Mucosa of stomach (tissue), 1 donor: ENCODE measurements around the gene VWA8.

Experiments
- H3K27me3 ChIP-seq: one replicate; pipeline ENCODE4 v1.7.0; 2013; ENCODE audit warnings: mild to moderate bottlenecking, low read length; ENCODE audit not compliant: control insufficient read depth, insufficient read depth
- H3K36me3 ChIP-seq: one replicate; pipeline ENCODE4 v1.7.0; 2013; ENCODE audit warnings: low read length; ENCODE audit not compliant: control insufficient read depth, insufficient read depth
- H3K4me1 ChIP-seq: one replicate; pipeline ENCODE4 v1.7.0; 2013; ENCODE audit warnings: mild to moderate bottlenecking, low read length; ENCODE audit not compliant: control insufficient read depth, insufficient read depth
- H3K4me3 ChIP-seq: one replicate; pipeline ENCODE4 v1.7.0; 2013; ENCODE audit warnings: low read length
- H3K9ac ChIP-seq: one replicate; pipeline ENCODE4 v1.7.0; 2013; ENCODE audit warnings: mild to moderate bottlenecking, low read length, moderate library complexity
- H3K9me3 ChIP-seq: one replicate; pipeline ENCODE4 v1.7.0; 2013; ENCODE audit warnings: mild to moderate bottlenecking, low read length, moderate library complexity; ENCODE audit not compliant: control insufficient read depth
- donor health status: Pancreatic carcinoma.

The VWA8 gene

DNA sequence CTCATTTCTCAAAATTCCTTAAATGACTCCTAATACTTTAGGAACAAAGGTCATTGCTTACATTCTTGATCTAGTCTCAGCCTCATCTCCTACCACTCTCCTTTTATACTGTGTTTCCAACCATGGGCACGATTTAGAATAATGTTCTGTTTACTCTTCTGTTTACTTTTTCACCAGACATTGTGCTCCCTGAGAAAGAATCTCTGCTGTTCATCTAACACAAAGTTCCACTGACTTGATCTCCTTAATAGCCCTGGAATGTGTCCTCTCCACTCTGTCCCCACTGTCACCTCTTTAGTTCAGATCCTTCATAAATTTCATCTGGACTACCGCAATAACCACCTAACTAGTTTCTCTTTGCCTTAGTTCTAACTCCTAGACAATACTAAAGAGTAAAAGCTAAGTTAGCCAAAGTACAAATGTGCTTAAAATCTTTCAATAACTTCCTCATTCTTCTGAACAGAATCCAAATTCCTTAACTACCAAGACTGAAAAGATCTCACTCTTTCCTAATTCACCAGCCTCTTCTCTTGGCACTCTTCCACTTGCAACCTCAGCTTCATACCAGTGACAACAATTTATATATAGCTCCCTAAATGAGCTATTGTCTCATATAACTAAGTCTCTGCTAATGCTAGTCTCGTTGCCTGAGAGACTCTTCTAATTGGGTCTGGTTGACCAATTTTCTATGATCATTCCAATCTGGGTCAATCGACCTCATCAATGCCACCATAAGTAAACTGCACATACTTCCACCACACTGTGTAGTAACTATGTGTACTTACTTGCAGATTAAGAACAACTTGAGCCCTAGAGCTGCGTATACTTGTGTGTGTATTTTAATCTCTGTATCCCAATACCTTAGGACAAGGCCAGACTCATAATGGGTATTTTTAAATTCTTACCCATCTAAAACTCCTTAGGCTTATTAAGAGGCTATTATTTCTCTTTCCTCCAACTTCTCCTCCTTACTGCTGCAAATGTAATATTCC lies 179.9 kb downstream of the VWA8 start:
- no peaks in the 10 kb centered on the region for H3K36me3 ChIP-seq
- H3K27me3 ChIP-seq: no peaks in the 10 kb centered on the region
- no peak overlapping the region for H3K4me3 ChIP-seq
- H3K9ac ChIP-seq: no peak overlapping the region
- peaks cover 19% of the 10 kb centered on the region for H3K4me1 ChIP-seq
- no peaks in the 10 kb centered on the region for H3K9me3 ChIP-seq

DNA sequence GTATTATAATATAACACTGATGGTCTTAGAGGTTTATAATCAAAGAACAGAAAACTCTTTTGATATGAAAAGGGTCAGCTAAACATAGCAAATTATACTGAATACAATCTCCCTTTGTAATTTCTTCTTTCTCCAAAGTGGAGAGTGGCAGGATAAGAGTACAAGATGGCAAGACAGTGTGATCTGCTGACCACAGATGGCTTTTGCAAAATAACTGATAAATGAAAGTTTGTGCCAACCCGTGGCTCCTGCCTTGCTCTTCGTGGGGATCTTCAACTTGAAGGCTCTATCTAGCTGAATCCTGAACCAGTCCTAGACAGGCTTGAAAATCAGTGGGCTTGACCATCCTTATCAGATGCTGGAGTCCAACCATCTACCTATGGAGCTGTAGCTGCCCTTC lies 185.7 kb downstream of the VWA8 start:
- H3K27me3 ChIP-seq: no peaks in the 10 kb centered on the region
- no peaks in the 10 kb centered on the region for H3K9me3 ChIP-seq
- H3K36me3 ChIP-seq: no peaks in the 10 kb centered on the region
- H3K4me1 ChIP-seq: no peaks in the 10 kb centered on the region
- no peak overlapping the region for H3K9ac ChIP-seq
- no peak overlapping the region for H3K4me3 ChIP-seq

DNA sequence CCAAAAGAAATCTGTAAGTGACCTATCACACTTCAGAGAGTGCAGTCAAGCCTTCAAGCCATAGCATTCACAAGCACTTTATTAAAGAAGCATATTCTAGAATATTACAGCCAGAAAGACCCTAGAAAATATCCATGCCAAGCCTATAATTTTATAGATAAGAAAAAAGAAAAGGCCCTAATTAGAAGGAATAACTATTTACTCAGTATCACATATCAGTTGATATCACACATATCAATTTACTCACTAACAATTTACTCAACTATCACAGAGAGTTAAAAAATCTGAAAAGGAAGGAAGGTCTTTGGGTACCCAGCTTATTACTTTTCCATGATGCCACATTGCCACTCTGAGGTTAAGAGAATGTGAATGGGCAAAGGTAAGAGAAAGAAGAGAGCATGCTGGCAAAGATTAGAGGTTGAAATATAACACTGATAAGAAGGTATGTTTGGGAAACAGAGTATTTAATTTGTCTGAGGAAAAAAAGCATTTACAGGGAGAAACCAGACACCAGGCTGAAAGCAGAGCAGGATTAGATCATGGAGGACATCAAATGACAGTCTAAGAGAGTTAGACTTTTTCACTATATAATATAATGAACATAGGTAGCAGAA lies 186.2 kb downstream of the VWA8 start:
- no peaks in the 10 kb centered on the region for H3K4me1 ChIP-seq
- no peak overlapping the region for H3K4me3 ChIP-seq
- no peaks in the 10 kb centered on the region for H3K9me3 ChIP-seq
- no peak overlapping the region for H3K9ac ChIP-seq
- H3K27me3 ChIP-seq: no peaks in the 10 kb centered on the region
- H3K36me3 ChIP-seq: no peaks in the 10 kb centered on the region

DNA sequence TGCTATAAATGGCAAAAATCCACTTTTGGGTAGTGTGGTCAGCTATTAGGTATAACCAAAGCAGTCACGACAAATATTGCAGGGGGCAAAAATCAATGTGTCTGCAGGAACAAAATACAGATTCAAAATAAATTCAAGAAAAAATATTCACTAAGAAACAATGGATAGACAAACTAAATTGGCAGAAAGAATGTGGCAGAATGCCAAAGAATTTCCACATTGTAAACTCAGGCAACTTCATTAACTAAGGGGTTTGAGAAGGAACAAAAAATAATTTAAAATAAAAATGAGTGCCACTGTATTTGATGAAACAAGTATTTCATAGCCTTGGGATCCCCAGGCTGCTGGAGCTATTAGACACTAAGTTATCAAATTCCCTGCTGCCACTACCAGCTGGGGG lies 193.1 kb downstream of the VWA8 start:
- no peaks in the 10 kb centered on the region for H3K4me1 ChIP-seq
- H3K27me3 ChIP-seq: no peaks in the 10 kb centered on the region
- no peak overlapping the region for H3K9ac ChIP-seq

DNA sequence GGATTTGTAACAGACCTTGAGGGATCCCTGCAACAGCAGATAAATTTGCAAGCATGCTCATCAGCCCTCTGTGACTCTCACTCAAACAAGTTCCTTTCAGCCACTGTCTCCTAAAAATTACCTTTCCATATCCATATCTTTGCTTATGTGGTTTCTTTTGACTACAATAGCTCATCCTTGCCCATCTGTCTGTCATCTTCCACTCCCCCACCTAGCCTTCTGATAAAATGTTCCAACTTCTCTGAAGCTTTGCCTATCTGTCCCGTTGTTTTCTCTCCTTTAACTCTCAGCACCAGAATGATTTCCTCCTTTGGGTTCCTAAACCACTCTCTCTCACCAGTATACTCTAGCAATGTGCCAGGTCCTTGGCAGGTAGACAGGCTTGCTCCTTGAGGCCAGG lies 194.5 kb downstream of the VWA8 start:
- H3K27me3 ChIP-seq: no peaks in the 10 kb centered on the region
- no peak overlapping the region for H3K4me3 ChIP-seq
- no peaks in the 10 kb centered on the region for H3K36me3 ChIP-seq
- H3K9ac ChIP-seq: no peak overlapping the region
- no peaks in the 10 kb centered on the region for H3K9me3 ChIP-seq
- no peaks in the 10 kb centered on the region for H3K4me1 ChIP-seq

More for the DNA sequence above, 193.1 kb downstream of the VWA8 start:
- Histone ChIP-seq H3K36me3 (no peaks in the 10 kb centered on the region), H3K4me3 (no peak overlapping the region), H3K9me3 (no peaks in the 10 kb centered on the region)

DNA sequence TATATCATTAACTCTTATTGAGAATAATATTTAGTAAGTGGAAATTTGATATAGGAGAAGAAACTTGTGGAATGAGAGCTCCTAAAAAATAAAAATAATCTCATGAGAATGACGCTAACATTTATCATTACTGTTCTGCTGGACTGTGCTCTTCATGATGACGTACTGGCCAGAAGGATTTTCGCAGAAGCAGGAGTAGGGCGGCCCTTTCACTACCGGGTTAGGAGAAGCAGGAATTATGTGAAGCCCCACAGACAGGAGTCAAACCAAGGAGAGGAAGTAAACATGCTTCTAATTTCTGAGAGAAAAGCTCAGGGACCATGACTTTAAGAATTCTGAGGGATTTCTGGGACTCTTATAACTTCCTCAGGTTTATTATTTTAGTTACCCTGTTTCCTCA lies 195.1 kb downstream of the VWA8 start:
- H3K9ac ChIP-seq: no peak overlapping the region
- no peaks in the 10 kb centered on the region for H3K36me3 ChIP-seq
- no peaks in the 10 kb centered on the region for H3K27me3 ChIP-seq
- H3K4me1 ChIP-seq: no peaks in the 10 kb centered on the region
- H3K4me3 ChIP-seq: no peak overlapping the region
- H3K9me3 ChIP-seq: no peaks in the 10 kb centered on the region

DNA sequence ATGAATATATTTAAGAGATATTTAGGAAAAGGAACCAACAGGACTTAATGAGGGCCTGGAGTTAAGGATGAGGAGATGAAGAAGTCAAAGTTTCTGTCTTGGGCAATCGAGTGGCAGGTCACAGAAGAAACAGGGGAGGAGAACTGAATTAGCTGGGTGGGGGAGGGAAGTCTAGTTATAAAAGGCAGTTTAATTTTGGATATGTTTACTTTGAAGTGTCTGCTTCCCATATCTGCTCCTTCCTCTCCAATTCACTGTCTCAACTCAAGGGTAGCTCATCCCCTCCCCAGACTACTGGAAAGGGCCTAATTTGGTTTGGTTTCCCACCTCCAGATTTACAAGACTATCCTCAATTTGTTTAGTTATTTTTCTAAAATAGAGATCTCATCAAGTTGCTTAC lies 195.9 kb downstream of the VWA8 start:
- H3K9ac ChIP-seq: no peak overlapping the region
- no peaks in the 10 kb centered on the region for H3K4me1 ChIP-seq
- no peaks in the 10 kb centered on the region for H3K9me3 ChIP-seq
- no peak overlapping the region for H3K4me3 ChIP-seq
- H3K27me3 ChIP-seq: no peaks in the 10 kb centered on the region
- H3K36me3 ChIP-seq: no peaks in the 10 kb centered on the region

DNA sequence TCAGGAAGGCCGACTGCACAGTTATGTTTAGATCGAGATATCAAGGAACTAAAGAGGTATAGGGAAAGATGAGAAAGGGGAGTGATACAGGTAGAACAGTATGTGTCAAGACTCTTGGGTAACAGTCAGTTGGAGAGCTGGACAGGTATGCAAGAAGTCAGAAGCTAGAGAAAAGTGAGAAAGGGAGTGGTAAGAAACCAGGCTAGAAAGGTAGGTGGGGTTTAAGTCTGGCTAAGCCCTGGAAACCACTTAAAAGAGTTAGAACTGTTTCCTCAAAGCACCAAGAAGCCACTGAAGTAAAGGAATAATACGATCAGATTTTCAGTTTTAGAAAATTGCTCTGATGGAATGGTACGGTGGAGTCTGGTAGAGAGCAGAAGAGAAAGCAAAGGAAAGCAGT lies 196.4 kb downstream of the VWA8 start:
- no peaks in the 10 kb centered on the region for H3K4me1 ChIP-seq
- no peaks in the 10 kb centered on the region for H3K36me3 ChIP-seq
- no peaks in the 10 kb centered on the region for H3K27me3 ChIP-seq
- no peaks in the 10 kb centered on the region for H3K9me3 ChIP-seq
- no peak overlapping the region for H3K9ac ChIP-seq
- no peak overlapping the region for H3K4me3 ChIP-seq

DNA sequence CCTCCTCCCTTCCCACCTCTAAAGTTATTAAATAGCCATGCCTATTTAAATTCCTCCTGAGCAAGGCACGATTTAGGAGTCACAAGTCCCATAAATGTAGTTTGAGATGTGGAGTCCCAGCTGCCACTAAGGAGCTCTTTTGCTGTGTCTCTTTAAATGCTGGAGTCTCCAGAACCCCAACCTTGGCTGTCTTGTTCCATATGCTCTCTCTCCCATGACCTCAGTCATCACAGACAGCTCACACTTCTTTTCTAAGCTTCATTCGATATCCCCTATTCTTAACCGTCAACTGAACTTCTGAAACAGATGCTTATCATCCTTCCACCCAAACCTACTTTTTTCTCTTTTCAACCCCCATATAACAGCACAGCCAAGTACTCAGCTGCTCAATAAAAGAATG lies 197.1 kb downstream of the VWA8 start:
- no peak overlapping the region for H3K9ac ChIP-seq
- no peak overlapping the region for H3K4me3 ChIP-seq
- H3K9me3 ChIP-seq: no peaks in the 10 kb centered on the region
- no peaks in the 10 kb centered on the region for H3K4me1 ChIP-seq
- no peaks in the 10 kb centered on the region for H3K27me3 ChIP-seq
- H3K36me3 ChIP-seq: no peaks in the 10 kb centered on the region

DNA sequence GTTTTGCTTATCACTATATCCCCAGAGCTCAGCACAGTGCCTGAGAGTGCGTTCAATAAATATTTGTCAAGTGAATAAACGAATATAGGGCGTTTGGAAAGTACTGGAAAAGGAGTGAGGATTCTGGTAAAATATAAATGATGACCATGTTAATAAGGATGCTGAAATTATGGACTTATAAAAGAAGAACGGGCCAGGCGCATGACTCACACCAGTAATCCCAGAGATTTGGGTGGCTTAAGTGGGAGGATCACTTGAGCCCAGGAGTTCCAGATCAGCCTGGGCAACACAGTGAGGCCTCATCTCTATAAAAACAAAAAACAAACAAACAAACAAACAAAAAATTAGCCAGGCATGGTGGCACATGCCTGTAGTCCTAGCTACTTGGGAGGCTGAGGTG lies 198.1 kb downstream of the VWA8 start:
- Histone ChIP-seq H3K9ac (no peak overlapping the region), H3K4me3 (no peak overlapping the region), H3K4me1 (no peaks in the 10 kb centered on the region), H3K9me3 (no peaks in the 10 kb centered on the region), H3K27me3 (no peaks in the 10 kb centered on the region), H3K36me3 (no peaks in the 10 kb centered on the region)

DNA sequence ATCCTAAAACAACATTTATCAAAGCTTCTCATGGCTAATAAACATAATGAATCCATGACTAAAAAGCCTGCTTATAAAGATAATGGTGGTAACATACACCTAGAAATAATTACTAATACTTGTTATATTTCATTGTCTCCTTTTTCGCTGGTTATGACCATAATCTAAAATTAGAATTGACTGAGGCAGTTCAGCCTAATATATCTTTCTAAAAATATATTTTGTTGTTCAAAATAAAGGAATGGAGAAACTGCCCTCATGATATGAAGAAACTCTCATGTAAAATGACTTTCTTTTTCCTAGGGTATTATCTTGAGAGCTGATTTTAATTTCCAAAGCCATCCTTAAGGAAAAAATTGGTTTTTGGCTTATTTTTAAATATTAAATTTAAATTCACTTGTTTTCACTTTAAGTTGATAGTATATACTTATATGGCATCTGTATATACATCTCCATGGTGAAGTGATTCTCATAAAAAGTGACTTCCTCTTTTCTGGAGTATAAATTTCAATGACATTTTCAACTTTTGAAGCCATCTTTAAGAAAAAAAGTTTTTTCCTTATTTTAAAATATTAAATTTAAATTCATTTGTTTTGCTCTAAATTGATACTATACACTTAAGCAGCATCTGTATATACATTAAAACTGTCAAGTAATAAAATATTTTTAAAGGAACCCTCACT lies 204.6 kb downstream of the VWA8 start:
- Histone ChIP-seq H3K4me1 (no peaks in the 10 kb centered on the region), H3K9me3 (no peaks in the 10 kb centered on the region), H3K4me3 (no peak overlapping the region), H3K27me3 (no peaks in the 10 kb centered on the region), H3K36me3 (no peaks in the 10 kb centered on the region), H3K9ac (no peak overlapping the region)
